Muscle layer of colon (tissue), 2 donors: ENCODE data around the gene SMC1A.
"Not testable (repeated sequence)": the region's sequence is repeated elsewhere in the genome, so short reads cannot be mapped to it uniquely, and the experiment has no call there.

Experiments used
- H3K27ac ChIP-seq: one replicate; pipeline ENCODE4 v1.7.0; 2013; ENCODE audit warnings: low read depth, mild to moderate bottlenecking, low read length, moderate library complexity
- H3K27me3 ChIP-seq, 2 donors: one replicate each; pipeline ENCODE4 v1.7.0; 2013; ENCODE audit warnings: low read length in 2 of 2, mild to moderate bottlenecking in 2 of 2; ENCODE audit not compliant: insufficient read depth in 2 of 2, control insufficient read depth in 1 of 2
- H3K36me3 ChIP-seq: one replicate; pipeline ENCODE4 v1.7.0; 2013; ENCODE audit warnings: mild to moderate bottlenecking, low read length; ENCODE audit not compliant: insufficient read depth
- H3K4me1 ChIP-seq: one replicate; pipeline ENCODE4 v1.7.0; 2013; ENCODE audit warnings: mild to moderate bottlenecking, low read length; ENCODE audit not compliant: insufficient read depth
- H3K4me3 ChIP-seq, 2 donors: one replicate each; pipeline ENCODE4 v1.7.0; 2013; ENCODE audit warnings: low read length in 2 of 2, low read depth in 1 of 2, mild to moderate bottlenecking in 1 of 2, moderate library complexity in 1 of 2
- H3K9ac ChIP-seq: one replicate; pipeline ENCODE4 v1.7.0; 2013; ENCODE audit warnings: low read length
- H3K9me3 ChIP-seq: one replicate; pipeline ENCODE4 v1.7.0; 2013; ENCODE audit warnings: mild to moderate bottlenecking, low read length
- donor health status: abdominal sarcoma.
- donor health status: Adenocarcinoma of cecum.

SMC1A gene

GRCh38 chrX:53376888-53377287, 45.6 kb downstream of the SMC1A start:
- Histone ChIP-seq H3K27ac (no peak overlapping the region), H3K4me3 (no peak overlapping the region), H3K4me1 (no peaks in the 10 kb centered on the region), H3K27me3 (no peaks in the 10 kb centered on the region), H3K36me3 (peaks cover 41% of the 10 kb centered on the region), H3K9me3 (no peaks in the 10 kb centered on the region), H3K9ac (no peak overlapping the region)

GRCh38 chrX:53374923-53375322, 47.5 kb downstream of the SMC1A start:
- H3K9ac ChIP-seq = no peak overlapping the region
- H3K4me3 ChIP-seq = no peak overlapping the region
- H3K27ac ChIP-seq = no peak overlapping the region
- H3K27me3 ChIP-seq = no peaks in the 10 kb centered on the region
- H3K36me3 ChIP-seq = peaks cover 21% of the 10 kb centered on the region
- H3K9me3 ChIP-seq = no peaks in the 10 kb centered on the region
- H3K4me1 ChIP-seq = no peaks in the 10 kb centered on the region

DNA sequence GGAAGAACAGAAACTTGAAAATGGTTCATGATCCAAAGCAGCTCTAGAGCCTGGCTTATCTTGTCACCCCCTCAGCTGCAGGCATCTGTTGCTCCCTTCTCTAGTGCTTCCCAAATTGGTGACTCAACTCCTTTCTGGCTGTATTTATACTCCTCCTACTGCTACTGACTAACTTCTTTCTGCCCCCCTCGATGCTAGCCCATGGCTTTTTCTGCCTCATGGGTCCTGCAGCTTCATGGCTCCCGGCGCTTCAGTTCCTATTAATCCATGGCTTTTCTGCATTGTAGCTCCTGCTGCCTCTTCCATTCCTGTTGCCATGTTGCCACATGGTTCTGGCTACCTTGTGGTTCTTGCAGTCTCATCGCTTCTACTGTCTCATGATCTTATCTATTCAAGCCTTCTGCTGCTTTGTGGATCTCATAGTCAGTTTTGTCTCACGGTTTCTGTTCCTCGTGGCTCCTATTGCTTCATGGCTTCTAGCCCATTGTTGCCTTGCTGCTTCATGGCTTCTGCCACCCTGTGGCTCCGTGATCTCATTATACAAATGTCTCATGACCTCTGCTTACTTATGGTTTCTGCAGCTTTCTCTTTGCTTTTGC, 48.1 kb downstream of the SMC1A start:
- H3K27ac ChIP-seq = no peak overlapping the region
- H3K9ac ChIP-seq = no peak overlapping the region
- no peaks in the 10 kb centered on the region for H3K9me3 ChIP-seq
- H3K4me1 ChIP-seq = no peaks in the 10 kb centered on the region
- H3K36me3 ChIP-seq = peaks cover 15% of the 10 kb centered on the region
- no peak overlapping the region for H3K4me3 ChIP-seq
- H3K27me3 ChIP-seq = no peaks in the 10 kb centered on the region

GRCh38 chrX:53373307-53373706, 49.1 kb downstream of the SMC1A start:
- H3K27me3 ChIP-seq = no peaks in the 10 kb centered on the region
- H3K4me3 ChIP-seq = no peak overlapping the region

GRCh38 chrX:53366454-53366853, 56.0 kb downstream of the SMC1A start:
- H3K27me3 ChIP-seq, H3K9ac ChIP-seq, H3K9me3 ChIP-seq, H3K4me3 ChIP-seq, H3K27ac ChIP-seq, H3K4me1 ChIP-seq, H3K36me3 ChIP-seq: not testable (repeated sequence)

More at GRCh38 chrX:53373307-53373706, 49.1 kb downstream of the SMC1A start:
- H3K36me3 ChIP-seq = peaks cover 7% of the 10 kb centered on the region
- no peaks in the 10 kb centered on the region for H3K9me3 ChIP-seq
- H3K4me1 ChIP-seq = no peaks in the 10 kb centered on the region
- no peak overlapping the region for H3K27ac ChIP-seq
- no peak overlapping the region for H3K9ac ChIP-seq

GRCh38 chrX:53362449-53362848, 60.0 kb downstream of the SMC1A start:
- Histone ChIP-seq H3K9ac (no peak overlapping the region), H3K27me3 (peaks cover 0 to 3% of the 10 kb centered on the region in 2 donors), H3K4me1 (no peaks in the 10 kb centered on the region), H3K4me3 (no peak overlapping the region), H3K36me3 (no peaks in the 10 kb centered on the region), H3K9me3 (no peaks in the 10 kb centered on the region), H3K27ac (no peak overlapping the region)

DNA sequence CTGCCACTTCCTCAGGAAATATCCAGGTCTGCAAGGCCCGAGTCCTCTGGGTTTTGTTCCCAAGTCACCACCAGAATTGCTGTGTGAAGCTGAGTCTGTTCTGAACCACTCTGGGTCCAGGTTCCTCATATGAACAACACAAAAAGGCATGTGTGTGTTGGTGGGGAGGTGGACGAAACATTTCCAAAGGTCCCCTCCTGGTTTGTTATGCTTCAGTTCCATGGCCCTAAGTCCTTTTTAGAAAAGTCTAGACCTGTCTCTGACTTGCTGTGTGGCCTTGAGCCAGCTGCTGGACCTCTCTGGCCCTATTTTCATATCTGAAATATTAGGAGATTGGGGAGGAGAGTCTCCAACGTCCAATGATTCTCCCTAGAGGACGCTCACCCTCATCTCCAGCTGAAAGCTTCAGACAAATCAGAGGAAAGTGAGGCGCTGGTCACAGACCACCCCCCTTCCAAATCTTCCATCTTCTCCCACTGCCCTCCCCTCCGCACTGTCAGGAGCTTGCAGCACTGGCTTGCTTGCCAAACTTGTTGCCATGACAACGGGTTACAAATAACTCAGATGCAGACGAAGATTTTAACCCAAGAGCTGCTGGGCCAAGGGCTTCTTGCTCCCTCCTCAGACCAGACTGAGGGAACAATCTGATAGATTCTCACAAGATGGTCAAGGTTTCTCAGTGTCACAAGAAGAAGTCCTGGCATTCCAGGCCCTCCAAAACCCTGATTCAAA, 64.5 kb downstream of the SMC1A start:
- H3K4me3 ChIP-seq = no peak overlapping the region
- no peaks in the 10 kb centered on the region for H3K36me3 ChIP-seq
- peaks cover 0 to 1% of the 10 kb centered on the region in 2 donors for H3K27me3 ChIP-seq
- no peaks in the 10 kb centered on the region for H3K9me3 ChIP-seq
- no peaks in the 10 kb centered on the region for H3K4me1 ChIP-seq
- no peak overlapping the region for H3K27ac ChIP-seq
- H3K9ac ChIP-seq = no peak overlapping the region

DNA sequence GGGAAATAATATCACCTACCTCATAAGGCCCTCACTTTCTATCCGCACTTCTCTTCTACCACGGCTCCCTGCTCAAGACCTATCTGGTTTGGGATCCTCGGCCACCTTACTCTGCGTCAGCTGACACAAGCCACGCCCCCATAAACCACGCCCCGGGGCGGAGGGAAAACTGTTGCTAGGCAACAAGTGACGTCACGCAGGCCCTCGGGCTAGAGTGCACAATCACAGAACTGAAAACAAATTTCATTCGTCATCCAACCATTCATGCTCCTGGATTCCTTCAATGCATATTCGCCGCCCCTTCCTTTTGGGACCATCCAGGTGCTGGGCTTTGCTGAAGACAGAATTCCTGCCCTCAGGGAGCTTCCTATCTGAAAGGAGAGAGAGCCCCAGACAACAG, 66.3 kb downstream of the SMC1A start:
- Histone ChIP-seq H3K4me3 (no peak overlapping the region), H3K9me3 (no peaks in the 10 kb centered on the region), H3K27ac (no peak overlapping the region), H3K27me3 (no peaks in the 10 kb centered on the region), H3K4me1 (no peaks in the 10 kb centered on the region), H3K9ac (no peak overlapping the region), H3K36me3 (no peaks in the 10 kb centered on the region)

GRCh38 chrX:53354669-53355068, 67.8 kb downstream of the SMC1A start:
- Histone ChIP-seq H3K36me3 (no peaks in the 10 kb centered on the region), H3K9ac (no peak overlapping the region), H3K9me3 (no peaks in the 10 kb centered on the region), H3K27me3 (no peaks in the 10 kb centered on the region), H3K4me3 (no peak overlapping the region), H3K27ac (no peak overlapping the region), H3K4me1 (no peaks in the 10 kb centered on the region)

DNA sequence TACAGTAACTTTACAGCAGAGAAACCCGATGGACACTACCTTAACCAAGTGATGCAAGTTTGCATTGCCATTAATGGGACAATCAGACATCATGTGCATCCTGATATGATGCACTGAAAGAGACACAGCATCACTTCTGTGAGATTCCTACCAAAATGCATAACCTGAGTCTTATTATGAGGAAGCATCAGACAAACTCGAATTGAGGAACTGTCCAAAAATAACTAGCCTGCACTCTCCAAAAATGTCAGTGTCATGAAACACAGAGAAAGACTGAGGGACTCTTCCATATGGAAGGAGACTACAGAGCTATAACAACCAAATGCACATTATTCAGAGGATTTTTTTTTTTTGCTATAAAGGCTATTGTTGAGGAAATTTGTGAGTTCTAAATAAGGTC, 74.5 kb downstream of the SMC1A start:
- H3K27me3 ChIP-seq = no peaks in the 10 kb centered on the region
- no peaks in the 10 kb centered on the region for H3K9me3 ChIP-seq
- no peak overlapping the region for H3K27ac ChIP-seq

GRCh38 chrX:53340852-53341645, 81.4 kb downstream of the SMC1A start:
- H3K27me3 ChIP-seq = peaks cover 0 to 6% of the 10 kb centered on the region in 2 donors
- no peak overlapping the region for H3K27ac ChIP-seq
- H3K36me3 ChIP-seq = no peaks in the 10 kb centered on the region
- no peak overlapping the region for H3K4me3 ChIP-seq
- no peaks in the 10 kb centered on the region for H3K9me3 ChIP-seq
- no peak overlapping the region for H3K9ac ChIP-seq
- no peaks in the 10 kb centered on the region for H3K4me1 ChIP-seq

More for the DNA sequence above, 74.5 kb downstream of the SMC1A start:
- H3K9ac ChIP-seq = no peak overlapping the region
- H3K36me3 ChIP-seq = no peaks in the 10 kb centered on the region
- no peaks in the 10 kb centered on the region for H3K4me1 ChIP-seq
- H3K4me3 ChIP-seq = no peak overlapping the region
